GM23338 (cell line): Measurements from ENCODE around the gene EPHB1. TPM values are rescaled to one million over a fixed set of nuclear protein-coding genes. Genes with fewer than 3 reads are reported as not detected.

Source experiments
- ATAC-seq: fragments of 200-7000 bp; cut with Tn5 transposase; 3 replicates; pipeline ENCODE4 v1.9.1; 2020
- DNase-seq: peaks from one replicate; pipeline ENCODE4 v3.0.0-alpha.2; 2015; ENCODE audit warnings: low spot score
- H2AFZ ChIP-seq: fragments of 200-600 bp; sonication (generic); 2 replicates; pipeline ENCODE4 v1.8.0; 2016; ENCODE audit warnings: antibody characterized with exemption, mild to moderate bottlenecking, moderate library complexity
- H3F3A ChIP-seq: fragments of 200-600 bp; sonication (generic); replicated peaks from 2 replicates; pipeline ENCODE4 v1.8.0; 2017; ENCODE audit warnings: antibody characterized with exemption, mixed run types, low read depth
- H3K27ac ChIP-seq: fragments of 200-600 bp; sonication (generic); 2 replicates; pipeline ENCODE4 v1.6.1; 2016; ENCODE audit warnings: low read depth
- H3K27me3 ChIP-seq: fragments of 200-600 bp; sonication (generic); 2 replicates; pipeline ENCODE4 v1.8.0; 2016; ENCODE audit warnings: mild to moderate bottlenecking, mixed run types, moderate library complexity; ENCODE audit not compliant: insufficient read depth
- H3K36me3 ChIP-seq: fragments of 200-600 bp; sonication (generic); 2 replicates; pipeline ENCODE4 v1.8.0; 2016; ENCODE audit warnings: mild to moderate bottlenecking; ENCODE audit not compliant: insufficient read depth
- H3K4me1 ChIP-seq: fragments of 200-600 bp; sonication (generic); 2 replicates; pipeline ENCODE4 v1.8.0; 2016; ENCODE audit warnings: mild to moderate bottlenecking, moderate library complexity; ENCODE audit not compliant: insufficient read depth
- H3K4me2 ChIP-seq: fragments of 200-600 bp; sonication (generic); 2 replicates; pipeline ENCODE4 v1.7.1; 2017; ENCODE audit warnings: mixed run types
- H3K4me3 ChIP-seq: fragments of 200-600 bp; sonication (generic); 2 replicates; pipeline ENCODE4 v1.6.1; 2016; ENCODE audit warnings: mixed run types
- H3K79me2 ChIP-seq: fragments of 200-600 bp; sonication (generic); replicated peaks from 2 replicates; pipeline ENCODE4 v1.8.0; 2017; ENCODE audit warnings: mild to moderate bottlenecking; ENCODE audit not compliant: insufficient read depth
- H3K9me2 ChIP-seq: fragments of 200-600 bp; sonication (generic); 2 replicates; pipeline ENCODE4 v1.8.0; 2017; ENCODE audit not compliant: insufficient read depth
- H4K20me1 ChIP-seq: fragments of 200-600 bp; sonication (generic); replicated peaks from 2 replicates; pipeline ENCODE4 v1.8.0; 2017; ENCODE audit warnings: mild to moderate bottlenecking; ENCODE audit not compliant: insufficient read depth
- H3K27ac Mint-ChIP-seq: 2 replicates; pipeline ENCODE4 v1.8.0; 2020; ENCODE audit warnings: inconsistent platforms, mild to moderate bottlenecking, moderate library complexity, mixed read lengths
- H3K27me3 Mint-ChIP-seq: 3 replicates; pipeline ENCODE4 v1.8.0; 2022; ENCODE audit warnings: low read depth, mild to moderate bottlenecking, moderate library complexity, mixed read lengths, inconsistent platforms; ENCODE audit not compliant: insufficient read depth, poor library complexity
- H3K36me3 Mint-ChIP-seq: 3 replicates; pipeline ENCODE4 v1.8.0; 2021; ENCODE audit warnings: low read depth, mild to moderate bottlenecking, inconsistent platforms, moderate library complexity, mixed read lengths
- H3K4me1 Mint-ChIP-seq: 3 replicates; pipeline ENCODE4 v1.8.0; 2020; ENCODE audit warnings: mild to moderate bottlenecking, inconsistent platforms, mixed read lengths
- H3K4me3 Mint-ChIP-seq: 3 replicates; pipeline ENCODE4 v1.8.0; 2021; ENCODE audit warnings: moderate library complexity, mild to moderate bottlenecking, inconsistent platforms, mixed read lengths
- H3K9me3 Mint-ChIP-seq: 3 replicates; pipeline ENCODE4 v1.8.0; 2020; ENCODE audit warnings: moderate library complexity, mild to moderate bottlenecking, inconsistent platforms, mixed read lengths
- CREB1 ChIP-seq: fragments of 250-450 bp; sonication (Bioruptor Pico); IDR thresholded peaks from 2 replicates; pipeline ENCODE4 v1.5.0; 2020; ENCODE audit warnings: low read depth, mild to moderate bottlenecking, moderate library complexity
- CTCF ChIP-seq, 2 experiments: fragments of 200-600 bp in 1 of 2; sonication (generic) in 1 of 2; conservative IDR thresholded peaks; 2 replicates each; pipeline versions ENCODE4 v1.5.1 to v1.6.1; 2016 to 2017; ENCODE audit warnings: antibody characterized with exemption in 2 of 2, low read depth in 2 of 2, mild to moderate bottlenecking in 2 of 2, moderate library complexity in 1 of 2
- ETS1 ChIP-seq: IDR thresholded peaks from 2 replicates; pipeline ENCODE4 v1.6.1; 2016; ENCODE audit warnings: antibody characterized with exemption
- EZH2 ChIP-seq: fragments of 200-600 bp; sonication (generic); IDR thresholded peaks from one replicate; pipeline ENCODE4 v1.8.0; 2017; ENCODE audit warnings: antibody characterized with exemption, mild to moderate bottlenecking, low read depth; ENCODE audit not compliant: unreplicated experiment
- EZH2phosphoT487 ChIP-seq: fragments of 200-600 bp; sonication (generic); IDR thresholded peaks from one replicate; pipeline ENCODE4 v1.8.1; 2018; ENCODE audit warnings: antibody characterized with exemption; ENCODE audit not compliant: unreplicated experiment
- JUNB ChIP-seq: IDR thresholded peaks from one replicate; pipeline ENCODE4 v1.6.1; 2016; ENCODE audit warnings: antibody characterized with exemption; ENCODE audit not compliant: unreplicated experiment
- NANOG ChIP-seq: IDR thresholded peaks from 2 replicates; pipeline ENCODE4 v1.6.1; 2016; ENCODE audit warnings: antibody characterized with exemption, borderline replicate concordance
- POLR2AphosphoS5 ChIP-seq: IDR thresholded peaks from 2 replicates; pipeline ENCODE4 v1.6.1; 2016; ENCODE audit warnings: antibody characterized with exemption, low read depth
- REST ChIP-seq: IDR thresholded peaks from one replicate; pipeline ENCODE4 v1.6.1; 2018; ENCODE audit warnings: antibody characterized with exemption; ENCODE audit not compliant: unreplicated experiment
- STAT1 ChIP-seq: IDR thresholded peaks from one replicate; pipeline ENCODE4 v1.6.1; 2016; ENCODE audit warnings: antibody characterized with exemption; ENCODE audit not compliant: unreplicated experiment
- ZNF114 ChIP-seq: fragments of 250-450 bp; sonication (Bioruptor Pico); IDR thresholded peaks from 2 replicates; pipeline ENCODE4 v1.5.0; 2020; ENCODE audit warnings: mild to moderate bottlenecking, moderate library complexity
- ZNF331 ChIP-seq: fragments of 250-450 bp; sonication (Bioruptor Pico); IDR thresholded peaks from 2 replicates; pipeline ENCODE4 v1.5.0; 2020; ENCODE audit warnings: low read depth, mild to moderate bottlenecking, moderate library complexity
- ZNF462 ChIP-seq: fragments of 250-450 bp; sonication (Bioruptor Pico); IDR thresholded peaks from 2 replicates; pipeline ENCODE4 v1.5.0; 2020; ENCODE audit warnings: mild to moderate bottlenecking, moderate library complexity
- polyA plus RNA-seq: library from polyadenylated mRNA; unstranded; fragments of >200 nt; fragmentation: Nextera tagmentation; extraction: Ambion mirVana; gene quantifications from 2 replicates; pipeline ENCODE4 v1.2.1, GENCODE V29; 2016
- total RNA-seq: library from RNA; depleted of rRNA; stranded (reverse); fragments of >200 nt; shearing (Covaris generic); gene quantifications from 2 replicates; pipeline ENCODE4 v1.2.3, GENCODE V29; 2014

The EPHB1 gene
- total and polyA plus RNA-seq, 2 experiments from 2014 or later: 2.7 to 5.2 TPM

- no peaks in the 10 kb centered on the region for H4K20me1 ChIP-seq
- H3K27me3 ChIP-seq: no peaks in the 10 kb centered on the region
- peaks cover 6% of the 10 kb centered on the region for H3K36me3 Mint-ChIP-seq
- no peak for DNase-seq
- H2AFZ ChIP-seq: no peak overlapping the region
- no peak overlapping the region for H3K4me3 Mint-ChIP-seq
- H3K27me3 Mint-ChIP-seq: peaks cover 2% of the 10 kb centered on the region
- no peak for ATAC-seq
- H3F3A ChIP-seq: no peaks in the 10 kb centered on the region
- peaks cover 21% of the 10 kb centered on the region for H3K4me1 Mint-ChIP-seq
- no peak overlapping the region for H3K4me3 ChIP-seq
- H3K27ac ChIP-seq: no peak overlapping the region
- no peaks in the 10 kb centered on the region; the same call in none of the 2 replicates for H3K9me2 ChIP-seq
- H3K4me2 ChIP-seq: no peak overlapping the region
- peaks cover 11% of the 10 kb centered on the region; the same call in 1 of the 2 replicates for H3K4me1 ChIP-seq
- H3K36me3 ChIP-seq: no peaks in the 10 kb centered on the region
- H3K79me2 ChIP-seq: no peaks in the 10 kb centered on the region
- no peak overlapping the region for H3K27ac Mint-ChIP-seq
- no peak for TF ChIP-seq CREB1
- no peak for TF ChIP-seq ETS1
- TF ChIP-seq POLR2AphosphoS5: no peak
- TF ChIP-seq ZNF114 (CRISPR knock-in tag): no peak
- no peak for TF ChIP-seq STAT1
- TF ChIP-seq ZNF462: no peak
- no peak for TF ChIP-seq EZH2phosphoT487
- TF ChIP-seq ZNF331 (CRISPR knock-in tag): no peak
- no peak for TF ChIP-seq REST
- no peak for TF ChIP-seq EZH2
- no peak for TF ChIP-seq JUNB
- no peak for TF ChIP-seq NANOG
- TF ChIP-seq CTCF (conservative IDR thresholded peaks at IDR 0.05; ENCODE audit: low read depth in 2 of 2): no peak
- peaks cover 17% of the 10 kb centered on the region for H3K9me3 Mint-ChIP-seq
Observed at GRCh38 chr3:135069406-135069805, 274.3 kb downstream of the EPHB1 start.
